HCT116 (cell line): Measurements from ENCODE around the gene IL10RB.

ENCODE experiments used
- ATF3 ChIP-seq: IDR thresholded peaks from 2 replicates; pipeline ENCODE4 v1.6.1; 2012
- CEBPB ChIP-seq: IDR thresholded peaks from 2 replicates; pipeline ENCODE4 v1.6.1; 2012; ENCODE audit warnings: low read depth
- CTCF ChIP-seq, 3 experiments: fragments of 200-600 bp in 1 of 3; sonication (generic) in 1 of 3; IDR thresholded peaks in 2 of 3; conservative IDR thresholded peaks in 1 of 3; 2 replicates each; pipeline ENCODE4 v1.5.1; 2012 to 2017; ENCODE audit warnings: low read depth in 2 of 3, low read length in 2 of 3, antibody characterized with exemption in 1 of 3, borderline replicate concordance in 1 of 3, control low read depth in 1 of 3, mild to moderate bottlenecking in 1 of 3, mixed read lengths in 1 of 3, mixed run types in 1 of 3, moderate library complexity in 1 of 3; ENCODE audit not compliant: insufficient read depth in 1 of 3
- EGR1 ChIP-seq: IDR thresholded peaks from 2 replicates; pipeline ENCODE4 v1.6.1; 2012; ENCODE audit warnings: low read depth
- EZH2 ChIP-seq: fragments of 200-600 bp; sonication (generic); IDR thresholded peaks from 2 replicates; pipeline ENCODE4 v1.6.1; 2017; ENCODE audit warnings: antibody characterized with exemption, mixed run types
- EZH2phosphoT487 ChIP-seq: fragments of 200-600 bp; IDR thresholded peaks from 2 replicates; pipeline ENCODE4 v1.6.1; 2018; ENCODE audit warnings: antibody characterized with exemption, borderline replicate concordance
- POLR2A ChIP-seq: IDR thresholded peaks from 2 replicates; pipeline ENCODE4 v1.7.0; 2011; ENCODE audit warnings: borderline replicate concordance; ENCODE audit not compliant: insufficient read depth, insufficient read length; ENCODE audit errors: extremely low read depth
- POLR2AphosphoS5 ChIP-seq: IDR thresholded peaks from 2 replicates; pipeline ENCODE4 v1.6.1; 2011; ENCODE audit warnings: mild to moderate bottlenecking, low read depth, low read length, moderate library complexity
- RAD21 ChIP-seq: IDR thresholded peaks from 2 replicates; pipeline ENCODE4 v1.6.1; 2012; ENCODE audit warnings: low read depth, mild to moderate bottlenecking
- REST ChIP-seq: IDR thresholded peaks from 2 replicates; pipeline ENCODE4 v1.6.1; 2012; ENCODE audit warnings: low read depth
- SIN3A ChIP-seq: IDR thresholded peaks from 2 replicates; pipeline ENCODE4 v1.6.1; 2012; ENCODE audit warnings: low read depth
- SP1 ChIP-seq: IDR thresholded peaks from 2 replicates; pipeline ENCODE4 v1.6.1; 2012; ENCODE audit warnings: low read depth
- ZBTB33 ChIP-seq: IDR thresholded peaks from 2 replicates; pipeline ENCODE4 v1.6.1; 2011; ENCODE audit warnings: mild to moderate bottlenecking, low read length, moderate library complexity; ENCODE audit not compliant: insufficient replicate concordance; ENCODE audit errors: extremely low read depth
- ZNF274 ChIP-seq: fragments of 200-500 bp; sonication (Bioruptor generic); IDR thresholded peaks from 2 replicates; pipeline ENCODE4 v1.6.1; 2014; ENCODE audit warnings: mild to moderate bottlenecking, low read depth, low read length, inconsistent platforms

GRCh38 chr21:33317786-33318486, 51.8 kb downstream of the IL10RB start:
- TF ChIP-seq CEBPB (no peak), POLR2A (no peak), CTCF (IDR thresholded peaks at IDR 0.05 in 2 of 3, conservative IDR thresholded peaks at IDR 0.05 in 1 of 3; ENCODE audit: borderline replicate concordance in 1 of 3, insufficient read depth in 1 of 3, low read depth in 2 of 3, low read length in 2 of 3) (no peak), SP1 (no peak), REST (no peak), EGR1 (no peak), POLR2AphosphoS5 (no peak), EZH2 (no peak), ZNF274 (no peak), ATF3 (no peak), RAD21 (no peak), ZBTB33 (no peak), SIN3A (no peak), EZH2phosphoT487 (no peak)
